Measurements from ENCODE around the gene COPS3.

The COPS3 gene

DNA sequence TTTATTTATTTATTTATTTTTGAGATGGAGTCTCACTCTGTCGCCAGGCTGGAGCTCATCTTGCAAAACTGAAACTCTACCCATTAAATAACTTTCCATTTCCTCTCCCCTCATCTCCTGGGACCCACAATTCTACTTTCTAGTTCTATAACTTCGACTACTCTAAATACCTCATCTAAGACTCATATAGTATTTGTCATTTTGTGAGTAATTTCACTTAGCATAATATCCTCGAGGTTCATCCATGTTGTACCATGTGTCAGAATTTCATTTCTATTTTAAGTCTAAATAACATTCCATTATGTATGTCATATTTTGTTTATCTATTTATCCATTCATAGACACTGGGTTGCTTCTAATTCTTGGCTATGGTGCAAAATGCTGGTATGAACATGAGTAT is 17.1 kb upstream of the COPS3 start:
- TF ChIP-seq, protein P1, sequence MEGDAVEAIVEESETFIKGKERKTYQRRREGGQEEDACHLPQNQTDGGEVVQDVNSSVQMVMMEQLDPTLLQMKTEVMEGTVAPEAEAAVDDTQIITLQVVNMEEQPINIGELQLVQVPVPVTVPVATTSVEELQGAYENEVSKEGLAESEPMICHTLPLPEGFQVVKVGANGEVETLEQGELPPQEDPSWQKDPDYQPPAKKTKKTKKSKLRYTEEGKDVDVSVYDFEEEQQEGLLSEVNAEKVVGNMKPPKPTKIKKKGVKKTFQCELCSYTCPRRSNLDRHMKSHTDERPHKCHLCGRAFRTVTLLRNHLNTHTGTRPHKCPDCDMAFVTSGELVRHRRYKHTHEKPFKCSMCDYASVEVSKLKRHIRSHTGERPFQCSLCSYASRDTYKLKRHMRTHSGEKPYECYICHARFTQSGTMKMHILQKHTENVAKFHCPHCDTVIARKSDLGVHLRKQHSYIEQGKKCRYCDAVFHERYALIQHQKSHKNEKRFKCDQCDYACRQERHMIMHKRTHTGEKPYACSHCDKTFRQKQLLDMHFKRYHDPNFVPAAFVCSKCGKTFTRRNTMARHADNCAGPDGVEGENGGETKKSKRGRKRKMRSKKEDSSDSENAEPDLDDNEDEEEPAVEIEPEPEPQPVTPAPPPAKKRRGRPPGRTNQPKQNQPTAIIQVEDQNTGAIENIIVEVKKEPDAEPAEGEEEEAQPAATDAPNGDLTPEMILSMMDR (IDR thresholded peaks at IDR 0.05), result no peak
- no peak for DNase-seq
- peaks cover 23% of the 10 kb centered on the region for H3K4me1 Mint-ChIP-seq
- no peak overlapping the region for H3K27ac Mint-ChIP-seq
- no peak overlapping the region for H3K4me3 Mint-ChIP-seq
- H3K36me3 Mint-ChIP-seq (ENCODE audit: low read depth), result no peaks in the 10 kb centered on the region
- no peaks in the 10 kb centered on the region for H3K27me3 Mint-ChIP-seq (ENCODE audit: low read depth, poor library complexity)
- peaks cover 3% of the 10 kb centered on the region for H3K9me3 Mint-ChIP-seq

DNA sequence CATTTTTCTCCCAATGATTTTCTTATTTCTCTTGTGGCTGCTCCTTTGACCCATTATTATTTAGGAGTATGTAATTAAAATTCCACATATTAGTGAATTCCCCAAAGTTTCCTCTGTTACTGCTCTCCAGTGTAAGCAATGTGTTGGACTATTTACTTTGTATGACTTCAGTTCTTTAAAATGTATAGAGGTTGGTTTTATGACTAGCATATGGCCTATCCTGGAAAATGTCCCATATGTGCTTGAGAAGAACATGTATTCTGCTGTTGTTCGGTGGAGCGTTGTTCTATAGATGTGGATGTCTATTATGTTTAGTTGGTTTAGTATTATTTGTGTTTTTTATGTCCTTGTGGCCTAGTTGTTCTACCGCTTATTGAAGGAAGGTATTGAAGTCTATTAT is 16.2 kb upstream of the COPS3 start:
- TF ChIP-seq, protein P1 (IDR thresholded peaks at IDR 0.05), result no peak
- Mint-ChIP-seq H3K4me1 (peaks cover 17% of the 10 kb centered on the region), H3K27me3 (ENCODE audit: low read depth, poor library complexity) (no peaks in the 10 kb centered on the region), H3K27ac (no peak overlapping the region), H3K4me3 (no peak overlapping the region), H3K36me3 (ENCODE audit: low read depth) (no peaks in the 10 kb centered on the region), H3K9me3 (peaks cover 3% of the 10 kb centered on the region)
- no peak for DNase-seq

DNA sequence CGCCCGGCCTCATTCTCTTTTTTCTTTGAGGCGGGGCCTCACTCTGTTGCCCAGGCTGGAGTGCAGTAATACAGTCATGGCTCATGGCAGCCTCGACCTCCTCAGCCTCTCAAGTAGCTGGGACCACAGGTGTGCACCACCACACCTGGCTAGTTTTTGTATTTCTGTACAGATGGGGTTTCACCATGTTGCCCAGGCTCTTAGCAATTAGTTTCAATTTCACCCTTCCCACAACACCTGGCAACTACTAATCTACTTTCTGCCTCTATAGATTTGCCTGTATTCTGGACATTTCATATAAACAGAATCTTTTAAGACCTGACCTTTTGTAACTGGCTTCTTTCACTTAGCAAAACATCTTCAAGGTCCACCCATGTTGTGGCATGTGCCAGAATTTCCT is 14.1 kb upstream of the COPS3 start:
- Mint-ChIP-seq H3K27me3 (ENCODE audit: low read depth, poor library complexity) (peaks cover 2% of the 10 kb centered on the region), H3K4me3 (no peak overlapping the region), H3K27ac (no peak overlapping the region), H3K4me1 (peaks cover 12% of the 10 kb centered on the region), H3K36me3 (ENCODE audit: low read depth) (no peaks in the 10 kb centered on the region), H3K9me3 (peaks cover 3% of the 10 kb centered on the region)
- DNase-seq, result no peak
- TF ChIP-seq, protein P1 (IDR thresholded peaks at IDR 0.05), result no peak

DNA sequence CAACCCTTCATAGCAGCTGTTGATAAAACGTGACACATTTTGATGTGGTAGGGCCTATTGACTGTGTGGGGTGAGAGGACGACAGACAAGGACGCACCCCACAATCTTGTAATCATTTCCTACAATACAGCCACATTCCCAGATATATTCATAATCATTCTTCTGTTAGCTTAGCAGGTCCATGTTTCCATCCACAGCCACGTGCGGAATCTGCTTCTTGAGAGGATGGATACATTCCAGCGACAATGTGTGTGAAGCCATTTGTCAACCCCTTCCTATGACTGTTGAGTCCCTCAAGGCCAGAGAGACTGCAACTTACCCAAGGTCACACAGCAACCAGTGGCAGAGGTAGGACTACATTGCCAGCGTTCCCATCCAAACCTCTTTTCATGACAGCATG is 8.7 kb upstream of the COPS3 start:
- H3K27me3 Mint-ChIP-seq (ENCODE audit: low read depth, poor library complexity), result peaks cover 17% of the 10 kb centered on the region
- DNase-seq, result no peak
- peaks cover 3% of the 10 kb centered on the region for H3K9me3 Mint-ChIP-seq
- no peaks in the 10 kb centered on the region for H3K36me3 Mint-ChIP-seq (ENCODE audit: low read depth)
- H3K4me1 Mint-ChIP-seq, result no peaks in the 10 kb centered on the region
- no peak overlapping the region for H3K4me3 Mint-ChIP-seq
- no peak overlapping the region for H3K27ac Mint-ChIP-seq
- TF ChIP-seq, protein P1 (IDR thresholded peaks at IDR 0.05), result no peak

DNA sequence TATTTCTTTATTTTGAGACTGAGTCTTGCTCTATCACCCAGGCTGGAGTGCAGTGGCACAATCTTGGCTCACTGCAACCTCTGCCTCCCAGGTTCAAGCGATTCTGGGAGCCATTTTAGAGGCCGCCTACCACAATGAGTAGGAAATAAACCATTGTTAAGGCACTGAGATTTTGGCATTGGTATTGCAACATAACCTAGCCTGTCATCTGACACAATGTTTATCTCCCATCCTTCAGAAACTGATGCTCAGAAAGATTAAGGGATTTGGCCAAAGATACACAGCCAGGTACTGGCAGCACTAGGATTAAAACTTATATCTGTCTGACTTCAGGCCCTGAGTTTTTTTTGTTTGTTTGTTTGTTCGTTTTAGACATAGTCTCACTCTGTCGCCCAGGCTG is 8.0 kb upstream of the COPS3 start:
- TF ChIP-seq, protein P1 (IDR thresholded peaks at IDR 0.05), result no peak
- no peak overlapping the region for H3K4me3 Mint-ChIP-seq
- no peaks in the 10 kb centered on the region for H3K36me3 Mint-ChIP-seq (ENCODE audit: low read depth)
- no peak for DNase-seq
- peaks cover 17% of the 10 kb centered on the region for H3K27me3 Mint-ChIP-seq (ENCODE audit: low read depth, poor library complexity)
- H3K4me1 Mint-ChIP-seq, result no peaks in the 10 kb centered on the region
- H3K27ac Mint-ChIP-seq, result no peak overlapping the region
- H3K9me3 Mint-ChIP-seq, result peaks cover 3% of the 10 kb centered on the region

- no peak overlapping the region for H3K4me3 Mint-ChIP-seq
- no peak for DNase-seq
- no peak overlapping the region for H3K27ac Mint-ChIP-seq
- peaks cover 25% of the 10 kb centered on the region for H3K27me3 Mint-ChIP-seq (ENCODE audit: low read depth, poor library complexity)
- TF ChIP-seq, protein P1 (IDR thresholded peaks at IDR 0.05), result no peak
- H3K4me1 Mint-ChIP-seq, result peaks cover 15% of the 10 kb centered on the region
- H3K9me3 Mint-ChIP-seq, result no peaks in the 10 kb centered on the region
- H3K36me3 Mint-ChIP-seq (ENCODE audit: low read depth), result no peaks in the 10 kb centered on the region
Observed at GRCh38 chr17:17285951-17286350, 4.9 kb upstream of the COPS3 start.
